Smooth muscle cell of the brain vasculature (primary cell): Measurements from ENCODE around the gene ARHGEF2.
"Not testable (repeated sequence)": the region's sequence is repeated elsewhere in the genome, so short reads cannot be mapped to it uniquely, and the experiment has no call there.

ENCODE experiments used
- DNase-seq: peaks from one replicate; pipeline ENCODE4 v3.0.0-alpha.2; 2012; ENCODE audit warnings: low read depth, low spot score

ARHGEF2 gene

GRCh38 chr1:155944444-155944799 is 33.9 kb downstream of the ARHGEF2 start:
- no peak for DNase-seq

GRCh38 chr1:155942578-155943141 is 35.7 kb downstream of the ARHGEF2 start:
- no peak for DNase-seq

- no peak for DNase-seq
Measured at GRCh38 chr1:155941845-155942531, 36.4 kb downstream of the ARHGEF2 start.

GRCh38 chr1:155940993-155941844 is 37.1 kb downstream of the ARHGEF2 start, which contains the start of gene RXFP4:
TSS of gene RXFP4 (plus strand) at chr1:155941638. CDS start at chr1:155941710, 72 bp downstream.
- no peak for DNase-seq

- DNase-seq = peak; percentile 55
Measured at GRCh38 chr1:155940482-155940992, 37.8 kb downstream of the ARHGEF2 start.

GRCh38 chr1:155938220-155938627 is 40.1 kb downstream of the ARHGEF2 start:
- peak; percentile 31 for DNase-seq

- no peak for DNase-seq
Measured at GRCh38 chr1:155934936-155935590, 43.3 kb downstream of the ARHGEF2 start.

GRCh38 chr1:155934097-155934935 is 44.0 kb downstream of the ARHGEF2 start, which contains the start of gene KHDC4:
TSS of gene KHDC4 (minus strand) at chr1:155934413. CDS start at chr1:155934373, 40 bp downstream.
- peak; percentile 94 for DNase-seq

- DNase-seq = no peak
Measured at GRCh38 chr1:155933591-155934096, 44.7 kb downstream of the ARHGEF2 start.

- DNase-seq = no peak
Measured at GRCh38 chr1:155932487-155932886, 45.9 kb downstream of the ARHGEF2 start.

GRCh38 chr1:155932081-155932480 is 46.3 kb downstream of the ARHGEF2 start:
- DNase-seq = no peak

GRCh38 chr1:155931332-155932038 is 46.9 kb downstream of the ARHGEF2 start:
- DNase-seq = no peak

GRCh38 chr1:155930725-155931124 is 47.6 kb downstream of the ARHGEF2 start:
- not testable (repeated sequence) for DNase-seq

- no peak for DNase-seq
Measured at GRCh38 chr1:155929057-155929456, 49.3 kb downstream of the ARHGEF2 start.

- no peak for DNase-seq
Measured at GRCh38 chr1:155925506-155925905, 52.8 kb downstream of the ARHGEF2 start.

- no peak for DNase-seq
Measured at GRCh38 chr1:155920717-155921116, 57.6 kb downstream of the ARHGEF2 start.

- DNase-seq = no peak
Measured at GRCh38 chr1:155919801-155920200, 58.5 kb downstream of the ARHGEF2 start.

GRCh38 chr1:155918660-155919059 is 59.7 kb downstream of the ARHGEF2 start:
- no peak for DNase-seq

GRCh38 chr1:155913969-155914757 is 64.2 kb downstream of the ARHGEF2 start:
- DNase-seq = no peak
